DMS53 (cell line): ENCODE results near the gene MKKS.
A peak's percentile ranks its signal among the peaks of the same experiment; 100 is the strongest.

Experiments used
- DNase-seq: peaks from one replicate; lab custom pipeline; 2025; lab: John Stamatoyannopoulos, UW

The MKKS gene

DNA sequence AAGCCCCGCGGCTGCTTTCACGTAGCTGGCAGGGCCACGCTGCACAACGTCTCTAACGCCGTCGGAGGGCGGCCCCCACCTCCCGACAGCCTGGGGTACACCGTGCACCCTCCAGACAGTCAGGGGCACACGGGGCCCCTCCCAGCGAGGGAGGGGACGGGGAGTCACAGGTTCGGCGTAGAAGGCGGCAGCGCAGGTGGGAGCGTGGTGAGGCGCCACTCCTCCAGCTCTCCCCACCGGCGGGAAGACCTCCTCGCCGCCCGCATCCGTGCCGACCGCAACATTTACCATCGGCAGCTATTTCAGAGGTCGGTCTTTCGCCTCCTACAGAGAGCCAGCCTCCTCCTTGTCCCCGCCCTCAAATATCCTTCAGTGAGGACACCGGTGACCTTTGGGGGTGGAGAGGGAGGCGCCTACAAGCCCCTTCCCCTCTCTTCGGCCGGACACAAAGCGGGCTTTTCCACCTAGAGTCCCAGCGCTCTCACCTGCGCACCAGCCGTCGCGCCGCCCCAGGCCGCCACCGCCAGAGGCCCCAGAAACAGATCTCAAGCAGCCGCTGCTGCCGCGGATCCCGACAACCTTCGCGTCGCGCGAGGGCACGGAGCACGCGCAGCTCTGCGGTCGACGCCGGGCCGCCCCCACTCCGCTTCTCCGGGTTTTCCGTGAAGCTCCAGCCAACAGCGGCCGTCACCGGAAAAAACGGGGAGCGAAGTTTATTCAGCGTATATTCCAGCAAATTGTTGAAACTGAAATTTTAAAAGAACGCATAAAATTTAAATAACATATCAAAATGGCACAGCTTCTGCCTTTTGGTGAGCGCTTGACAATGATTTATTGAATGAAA lies at the start of gene MKKS:
TSS of gene MKKS (minus strand) at position 600 of the 844 bp plus-strand sequence. CDS start 20,708 bp downstream, outside the sequence.
- peak; percentile 98 for DNase-seq

DNA sequence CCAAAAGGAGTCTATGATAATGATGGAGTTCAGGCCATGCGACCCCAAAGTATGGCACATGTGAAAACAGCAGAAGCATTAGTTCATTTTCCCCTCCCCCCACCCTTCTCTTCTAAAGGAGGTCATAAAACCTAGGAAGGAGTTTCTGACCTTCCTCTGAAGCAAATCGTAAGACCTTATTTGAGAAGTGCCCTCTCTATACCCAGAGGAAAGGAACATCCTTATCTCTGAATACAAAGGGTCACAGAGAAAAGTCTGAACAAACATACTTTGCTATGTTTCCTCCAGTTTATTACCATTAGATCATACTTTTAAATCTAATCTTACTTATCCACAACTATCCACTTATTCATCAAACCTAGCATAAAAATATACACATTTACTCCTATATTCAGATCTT lies 49.7 kb upstream of the MKKS start:
- DNase-seq = no peak

DNA sequence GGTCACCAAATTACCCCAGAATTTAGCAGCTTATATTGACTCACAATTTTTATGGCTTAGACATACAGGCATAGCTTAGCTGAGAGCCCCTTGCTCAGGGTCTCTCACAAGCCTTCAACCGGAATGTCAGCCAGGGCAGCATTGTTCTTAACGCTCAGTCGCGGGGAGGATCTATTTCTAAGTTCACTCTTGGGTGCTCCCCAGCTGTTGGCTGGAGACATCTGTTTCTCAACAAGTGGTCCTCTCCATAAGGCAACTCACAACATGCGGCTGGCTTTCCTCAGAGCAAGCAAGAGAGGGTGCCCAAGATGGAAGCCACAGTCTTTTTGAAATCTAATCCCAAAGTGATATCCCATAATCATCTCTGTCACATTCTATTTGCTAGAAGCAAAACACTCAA lies 47.7 kb upstream of the MKKS start:
- no peak for DNase-seq

GRCh38 chr20:10478930-10479329 lies 44.9 kb upstream of the MKKS start:
- no peak for DNase-seq

DNA sequence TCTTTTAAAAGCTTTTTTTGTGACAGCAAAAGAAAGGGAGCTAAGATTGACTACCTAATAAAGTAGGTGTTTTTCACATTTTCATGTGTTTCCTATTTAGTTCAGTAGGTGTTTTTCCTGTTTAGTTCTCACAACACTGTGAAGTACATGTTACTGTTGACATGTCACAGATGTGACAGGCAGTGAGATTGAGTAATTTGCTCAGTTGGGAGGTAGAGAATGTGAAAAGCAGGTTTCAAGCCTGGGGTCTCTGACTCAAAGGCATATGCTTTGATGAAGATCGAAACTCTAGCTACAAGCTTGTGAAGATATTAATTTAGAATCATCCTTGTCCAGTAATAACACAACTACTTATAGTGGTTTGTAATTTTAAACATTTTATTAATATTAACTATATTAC lies 44.2 kb upstream of the MKKS start:
- DNase-seq = no peak

DNA sequence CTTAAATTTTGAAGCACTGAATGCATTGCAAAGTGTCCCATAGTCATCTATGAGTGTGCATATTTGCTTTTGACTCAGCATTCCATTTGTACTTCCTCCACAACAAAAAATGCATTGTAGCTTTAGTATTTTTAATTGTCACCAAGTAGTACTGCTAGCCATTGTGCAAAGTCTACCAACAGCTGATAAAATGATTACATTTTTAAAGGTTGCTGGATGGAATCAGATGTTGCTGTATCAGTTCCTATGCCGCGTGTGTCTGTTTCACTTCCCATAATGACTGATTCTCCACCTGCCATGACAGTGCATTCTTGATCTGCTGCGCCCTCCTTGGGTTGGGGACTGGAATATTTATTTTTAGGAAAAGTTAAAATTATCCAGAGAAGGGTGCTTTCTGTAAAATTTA lies 42.3 kb upstream of the MKKS start:
- DNase-seq = peak; percentile 23

DNA sequence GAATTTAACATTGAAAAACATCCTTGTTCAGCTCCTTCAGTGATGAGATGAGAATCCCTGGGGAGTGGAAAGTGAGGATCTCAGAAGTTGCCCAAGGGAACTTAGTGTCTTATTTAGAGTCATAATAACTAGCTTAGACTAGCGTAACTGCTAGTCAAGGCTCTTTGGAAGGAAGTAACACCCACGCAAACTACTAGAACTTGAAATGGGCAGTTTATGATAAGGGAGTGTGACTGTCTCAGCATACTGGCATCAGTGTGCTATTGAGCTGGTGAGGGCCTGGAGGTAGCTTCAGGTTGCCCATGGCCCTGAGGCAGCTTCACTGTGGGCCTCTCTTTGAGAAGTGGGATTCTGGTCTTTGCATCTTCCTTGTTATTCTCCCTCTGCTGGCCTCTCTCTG lies 41.2 kb upstream of the MKKS start:
- DNase-seq = no peak

- no peak for DNase-seq
These were observed 40.7 kb upstream of the MKKS start for GRCh38 chr20:10474606-10475184.

DNA sequence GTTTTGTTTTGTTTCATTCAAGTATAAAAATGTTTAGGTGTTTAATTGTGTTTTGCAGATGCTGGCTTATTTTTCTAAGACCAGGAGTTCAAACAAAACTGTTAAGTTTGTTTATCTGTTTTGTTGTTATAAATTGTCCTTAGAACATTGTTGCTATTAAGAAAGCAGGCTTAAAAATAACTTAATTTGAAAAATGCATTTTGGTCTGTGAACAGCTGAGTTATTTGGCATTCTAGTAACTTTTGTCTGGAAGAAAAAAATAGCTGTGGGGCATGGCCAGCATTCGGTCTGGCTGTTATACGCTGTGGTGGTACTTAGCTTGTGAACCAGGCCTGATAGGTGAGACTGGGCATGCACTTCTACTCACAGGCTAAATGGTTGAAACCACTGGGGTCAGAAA lies 38.8 kb upstream of the MKKS start:
- no peak for DNase-seq

DNA sequence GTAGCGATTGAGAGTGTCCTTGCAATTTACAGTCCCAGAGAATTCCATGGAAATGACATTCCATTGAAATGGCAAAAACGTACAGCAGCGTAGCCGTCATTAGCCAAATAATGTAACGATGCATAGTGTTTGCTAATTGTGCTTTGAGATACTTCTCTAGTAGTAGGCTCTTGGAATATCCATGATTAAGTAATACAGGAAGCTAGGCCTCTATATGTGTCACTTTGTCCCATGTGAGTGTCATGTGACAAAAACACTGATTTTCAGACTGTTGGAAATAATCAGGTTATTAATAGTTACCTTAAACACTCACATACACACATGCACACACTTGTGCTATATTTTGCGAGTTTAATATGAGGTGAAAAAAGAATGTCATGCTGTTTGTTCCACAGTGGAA lies 36.3 kb upstream of the MKKS start:
- no peak for DNase-seq

- peak; percentile 89 for DNase-seq
These were observed 35.6 kb upstream of the MKKS start for GRCh38 chr20:10469599-10469998.

GRCh38 chr20:10469056-10469455 lies 35.0 kb upstream of the MKKS start:
- no peak for DNase-seq

DNA sequence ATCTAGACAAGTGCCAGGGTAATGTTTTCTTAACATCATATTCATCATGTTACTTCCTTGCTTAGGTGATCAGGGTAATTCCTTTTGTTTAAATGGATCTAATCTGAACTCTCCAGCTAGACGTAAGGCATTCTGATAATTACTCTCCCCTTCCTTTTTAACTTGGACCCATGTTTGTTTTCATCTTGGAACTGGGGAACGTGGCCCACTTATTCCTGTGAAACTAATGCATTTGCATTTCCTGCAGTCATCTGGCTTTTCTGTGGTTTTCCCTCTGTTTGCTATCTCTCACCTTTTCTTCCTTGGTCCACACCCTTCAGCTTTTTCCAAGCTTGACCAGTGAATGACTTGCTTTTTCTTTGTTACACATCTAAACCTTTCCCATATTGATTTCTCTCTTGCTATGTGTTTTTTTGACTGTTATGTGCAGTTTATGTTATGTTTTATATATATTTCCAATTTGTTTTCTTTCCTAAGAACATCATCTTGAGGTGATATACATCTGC lies 34.4 kb upstream of the MKKS start:
- DNase-seq = peak; percentile 42

- DNase-seq = no peak
These were observed 33.8 kb upstream of the MKKS start for GRCh38 chr20:10467681-10468339.

- DNase-seq = no peak
These were observed 32.8 kb upstream of the MKKS start for GRCh38 chr20:10466855-10467254.

GRCh38 chr20:10466325-10466724 lies 32.3 kb upstream of the MKKS start:
- no peak for DNase-seq

- DNase-seq = peak; percentile 36
These were observed 31.1 kb upstream of the MKKS start for GRCh38 chr20:10465135-10465534.

DNA sequence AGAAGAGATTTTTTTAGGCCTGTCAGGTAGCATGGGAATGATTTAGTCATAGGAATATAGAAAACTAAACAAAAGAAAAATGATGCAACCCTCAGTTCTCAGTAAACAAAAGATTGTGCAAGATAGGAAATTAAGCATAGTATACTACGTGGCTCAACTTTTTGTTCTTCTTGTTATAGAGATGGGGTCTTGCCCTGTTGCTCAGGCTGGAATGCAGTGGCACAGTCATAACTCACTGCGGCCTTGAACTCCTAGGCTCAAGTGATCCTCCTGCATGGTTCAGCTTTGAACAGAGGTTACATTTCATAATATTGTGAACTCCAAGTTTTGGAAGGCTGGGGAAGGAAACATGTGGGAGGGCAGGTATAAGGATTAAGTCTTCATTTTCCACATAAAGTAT lies 29.6 kb upstream of the MKKS start:
- DNase-seq = peak; percentile 23

DNA sequence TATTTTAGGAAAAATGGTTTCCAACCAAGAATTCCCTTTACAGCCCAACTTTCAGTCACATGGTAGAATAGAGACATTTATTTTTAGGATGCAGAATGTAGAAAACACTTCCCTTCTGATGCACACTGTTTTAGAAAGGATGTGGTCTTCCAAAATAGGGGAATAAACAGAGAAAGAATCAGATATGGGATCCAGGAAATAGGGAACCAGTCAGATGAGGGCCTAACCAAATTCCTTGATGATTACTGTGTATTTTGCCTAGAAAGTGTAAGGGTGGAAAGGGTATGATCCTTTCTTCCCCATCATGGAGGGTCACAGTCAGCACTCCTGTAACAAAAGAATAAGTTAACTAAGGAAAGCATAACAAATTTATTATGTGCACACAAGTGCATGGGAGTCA lies 28.5 kb upstream of the MKKS start:
- no peak for DNase-seq

DNA sequence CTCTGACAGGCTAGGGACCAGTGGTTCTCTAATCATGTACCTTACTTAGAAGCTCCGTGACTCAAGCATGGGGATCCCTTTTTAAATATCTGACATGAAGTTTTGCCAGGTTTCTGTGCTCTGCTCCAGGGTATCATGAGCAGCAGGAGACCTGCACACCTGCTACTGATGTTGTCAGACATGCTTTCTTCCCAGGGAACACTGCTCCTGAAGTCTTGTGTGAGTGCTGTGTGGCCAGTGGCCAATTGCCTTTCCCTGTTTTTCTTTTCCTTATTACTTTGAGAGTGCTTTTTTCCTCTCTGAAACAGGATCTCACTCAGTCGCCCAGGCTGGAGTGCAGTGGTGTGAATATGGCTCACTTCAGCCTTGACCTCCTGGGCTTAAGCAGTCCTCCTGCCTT lies 27.5 kb upstream of the MKKS start:
- no peak for DNase-seq

- peak; percentile 20 for DNase-seq
These were observed 20.2 kb upstream of the MKKS start for GRCh38 chr20:10454151-10454750.

DNA sequence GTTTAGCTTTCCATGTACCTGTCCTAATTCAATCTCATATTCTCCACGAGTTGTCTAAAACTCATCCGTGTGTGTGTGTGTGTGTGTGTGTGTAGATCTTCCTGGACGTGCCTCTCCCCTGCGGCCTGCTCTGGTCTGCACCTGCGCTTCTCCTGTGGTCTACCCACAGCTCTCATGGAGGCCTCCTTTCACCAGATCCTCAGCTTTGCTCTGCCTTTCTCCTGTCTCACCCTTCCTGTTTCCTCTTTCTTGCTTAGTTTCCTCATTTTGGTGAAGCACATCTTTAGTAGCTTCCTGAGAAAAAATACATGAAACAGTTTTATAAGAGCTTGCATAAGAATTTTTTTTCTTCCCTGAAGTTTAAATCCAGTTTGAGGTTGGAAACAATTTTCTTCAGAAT lies 19.2 kb upstream of the MKKS start:
- DNase-seq = peak; percentile 86

GRCh38 chr20:10449270-10449669 lies 15.2 kb upstream of the MKKS start:
- DNase-seq = peak; percentile 9
